Astrocyte (in vitro differentiated cells and primary cell): Measurements from ENCODE around the gene KIF3C. TPM values are rescaled to one million over a fixed set of nuclear protein-coding genes. Genes with fewer than 3 reads are reported as not detected.

ENCODE experiments used
- DNase-seq: peaks from one replicate; pipeline ENCODE4 v3.0.0-alpha.2; 2010; ENCODE audit warnings: low read depth
- FAIRE-seq: peaks from 2 replicates; lab custom pipeline; 2011; peaks lifted over from hg19 to GRCh38; lab: Jason Lieb, UNC
- H2AFZ ChIP-seq: 2 replicates; pipeline ENCODE4 v1.6.0; 2012; ENCODE audit warnings: low read depth, low read length, inconsistent platforms
- H3K27ac ChIP-seq: 2 replicates; pipeline ENCODE4 v1.5.1; 2011; ENCODE audit warnings: low read depth, low read length, inconsistent platforms
- H3K27me3 ChIP-seq: 2 replicates; pipeline ENCODE4 v1.6.0; 2011; ENCODE audit warnings: low read length, inconsistent platforms; ENCODE audit not compliant: insufficient read depth
- H3K36me3 ChIP-seq: 2 replicates; pipeline ENCODE4 v1.5.1; 2011; ENCODE audit warnings: low read length, inconsistent platforms; ENCODE audit not compliant: insufficient read depth
- H3K4me1 ChIP-seq: 2 replicates; pipeline ENCODE4 v1.5.1; 2011; ENCODE audit warnings: low read length, inconsistent platforms; ENCODE audit not compliant: insufficient read depth
- H3K4me2 ChIP-seq: 2 replicates; pipeline ENCODE4 v1.6.0; 2012; ENCODE audit warnings: low read length, inconsistent platforms
- H3K4me3 ChIP-seq: 2 replicates; pipeline ENCODE4 v1.5.1; 2011; ENCODE audit warnings: low read depth, mild to moderate bottlenecking, low read length, inconsistent platforms; ENCODE audit not compliant: insufficient read depth
- H3K79me2 ChIP-seq: 2 replicates; pipeline ENCODE4 v1.6.0; 2012; ENCODE audit warnings: mild to moderate bottlenecking, low read length, inconsistent platforms; ENCODE audit not compliant: insufficient read depth
- H3K9ac ChIP-seq: 2 replicates; pipeline ENCODE4 v1.6.0; 2012; ENCODE audit warnings: mild to moderate bottlenecking, low read length, inconsistent platforms
- H3K9me3 ChIP-seq: 2 replicates; pipeline ENCODE4 v1.5.1; 2012; ENCODE audit warnings: low read depth, mild to moderate bottlenecking, low read length, inconsistent platforms; ENCODE audit not compliant: insufficient read depth
- H4K20me1 ChIP-seq: 2 replicates; pipeline ENCODE4 v1.6.0; 2012; ENCODE audit warnings: low read length, inconsistent platforms; ENCODE audit not compliant: insufficient read depth
- H3K27ac Mint-ChIP-seq: one replicate; pipeline ENCODE4 v1.8.0; 2021; ENCODE audit warnings: mild to moderate bottlenecking, mixed read lengths; ENCODE audit not compliant: unreplicated experiment
- H3K27me3 Mint-ChIP-seq: one replicate; pipeline ENCODE4 v1.8.0; 2021; ENCODE audit warnings: low read depth, mixed read lengths; ENCODE audit not compliant: unreplicated experiment
- H3K36me3 Mint-ChIP-seq: one replicate; pipeline ENCODE4 v1.8.0; 2021; ENCODE audit warnings: low read depth, mixed read lengths; ENCODE audit not compliant: unreplicated experiment
- H3K4me1 Mint-ChIP-seq: one replicate; pipeline ENCODE4 v1.8.0; 2021; ENCODE audit warnings: low read depth, mixed read lengths; ENCODE audit not compliant: unreplicated experiment
- H3K4me3 Mint-ChIP-seq: one replicate; pipeline ENCODE4 v1.8.0; 2021; ENCODE audit warnings: mild to moderate bottlenecking, moderate library complexity, mixed read lengths; ENCODE audit not compliant: unreplicated experiment
- H3K9me3 Mint-ChIP-seq: one replicate; pipeline ENCODE4 v1.8.0; 2021; ENCODE audit warnings: mild to moderate bottlenecking, mixed read lengths; ENCODE audit not compliant: unreplicated experiment
- EZH2 ChIP-seq: IDR thresholded peaks from 2 replicates; pipeline ENCODE4 v1.6.1; 2012; ENCODE audit warnings: mild to moderate bottlenecking, low read length, inconsistent platforms; ENCODE audit not compliant: insufficient read depth
- total RNA-seq: library from RNA; stranded (reverse); gene quantifications from 2 replicates; pipeline ENCODE4 v1.2.1, GENCODE V29; 2021
- TF ChIP-seq, protein P1 (sequence below): IDR thresholded peaks from 2 replicates; pipeline ENCODE4 v1.5.1; 2011; ENCODE audit warnings: low read depth, mild to moderate bottlenecking, inconsistent platforms, low read length, moderate library complexity; ENCODE audit not compliant: insufficient read depth

KIF3C gene
- total RNA-seq, 1 donor from 2014 or later, result 38.7 TPM

- DNase-seq (no peak), FAIRE-seq (no peak)
- H3K4me3 ChIP-seq, result no peak overlapping the region
- H2AFZ ChIP-seq, result no peak overlapping the region
- TF ChIP-seq, protein P1, sequence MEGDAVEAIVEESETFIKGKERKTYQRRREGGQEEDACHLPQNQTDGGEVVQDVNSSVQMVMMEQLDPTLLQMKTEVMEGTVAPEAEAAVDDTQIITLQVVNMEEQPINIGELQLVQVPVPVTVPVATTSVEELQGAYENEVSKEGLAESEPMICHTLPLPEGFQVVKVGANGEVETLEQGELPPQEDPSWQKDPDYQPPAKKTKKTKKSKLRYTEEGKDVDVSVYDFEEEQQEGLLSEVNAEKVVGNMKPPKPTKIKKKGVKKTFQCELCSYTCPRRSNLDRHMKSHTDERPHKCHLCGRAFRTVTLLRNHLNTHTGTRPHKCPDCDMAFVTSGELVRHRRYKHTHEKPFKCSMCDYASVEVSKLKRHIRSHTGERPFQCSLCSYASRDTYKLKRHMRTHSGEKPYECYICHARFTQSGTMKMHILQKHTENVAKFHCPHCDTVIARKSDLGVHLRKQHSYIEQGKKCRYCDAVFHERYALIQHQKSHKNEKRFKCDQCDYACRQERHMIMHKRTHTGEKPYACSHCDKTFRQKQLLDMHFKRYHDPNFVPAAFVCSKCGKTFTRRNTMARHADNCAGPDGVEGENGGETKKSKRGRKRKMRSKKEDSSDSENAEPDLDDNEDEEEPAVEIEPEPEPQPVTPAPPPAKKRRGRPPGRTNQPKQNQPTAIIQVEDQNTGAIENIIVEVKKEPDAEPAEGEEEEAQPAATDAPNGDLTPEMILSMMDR, result no peak
- H3K9me3 Mint-ChIP-seq, result no peaks in the 10 kb centered on the region
- H3K4me3 Mint-ChIP-seq, result no peak overlapping the region
- H3K27me3 ChIP-seq, result no peaks in the 10 kb centered on the region
- H3K27me3 Mint-ChIP-seq, result no peaks in the 10 kb centered on the region
- no peak overlapping the region for H3K27ac ChIP-seq
- H4K20me1 ChIP-seq, result no peaks in the 10 kb centered on the region
- H3K9me3 ChIP-seq, result peaks cover 3% of the 10 kb centered on the region
- no peaks in the 10 kb centered on the region for H3K79me2 ChIP-seq
- no peaks in the 10 kb centered on the region for H3K36me3 Mint-ChIP-seq
- H3K4me1 Mint-ChIP-seq, result no peaks in the 10 kb centered on the region
- no peaks in the 10 kb centered on the region for H3K4me1 ChIP-seq
- H3K27ac Mint-ChIP-seq, result no peak overlapping the region
- H3K36me3 ChIP-seq, result no peaks in the 10 kb centered on the region
- H3K9ac ChIP-seq, result no peak overlapping the region
- H3K4me2 ChIP-seq, result no peak overlapping the region
Observed at GRCh38 chr2:26024260-26024659, 42.0 kb upstream of the KIF3C start.

- no peak overlapping the region for H3K27ac ChIP-seq
- Mint-ChIP-seq H3K4me1 (peaks cover 22% of the 10 kb centered on the region), H3K27me3 (no peaks in the 10 kb centered on the region), H3K9me3 (no peaks in the 10 kb centered on the region), H3K27ac (no peak overlapping the region), H3K36me3 (no peaks in the 10 kb centered on the region), H3K4me3 (no peak overlapping the region)
- H2AFZ ChIP-seq, result no peak overlapping the region
- DNase-seq (no peak), FAIRE-seq (no peak)
- no peak overlapping the region for H3K4me2 ChIP-seq
- no peaks in the 10 kb centered on the region for H4K20me1 ChIP-seq
- no peak overlapping the region for H3K9ac ChIP-seq
- TF ChIP-seq, protein P1, result no peak
- no peak for TF ChIP-seq EZH2
- no peaks in the 10 kb centered on the region for H3K79me2 ChIP-seq
- H3K4me3 ChIP-seq, result no peak overlapping the region
- no peaks in the 10 kb centered on the region for H3K9me3 ChIP-seq
- H3K36me3 ChIP-seq, result no peaks in the 10 kb centered on the region
- H3K4me1 ChIP-seq, result peaks cover 12% of the 10 kb centered on the region
- no peaks in the 10 kb centered on the region for H3K27me3 ChIP-seq
Observed at GRCh38 chr2:26020231-26020640, 37.9 kb upstream of the KIF3C start.

GRCh38 chr2:26018184-26019055, 36.1 kb upstream of the KIF3C start:
- H3K4me1 Mint-ChIP-seq, result peaks cover 23% of the 10 kb centered on the region
- no peaks in the 10 kb centered on the region for H3K36me3 Mint-ChIP-seq
- no peaks in the 10 kb centered on the region for H4K20me1 ChIP-seq
- H3K9me3 ChIP-seq, result no peaks in the 10 kb centered on the region
- no peaks in the 10 kb centered on the region for H3K27me3 ChIP-seq
- H3K4me3 Mint-ChIP-seq, result peak overlapping the region; percentile 6
- peaks cover 12% of the 10 kb centered on the region for H3K4me1 ChIP-seq
- TF ChIP-seq EZH2, result no peak
- TF ChIP-seq, protein P1, result no peak
- no peak overlapping the region for H3K4me3 ChIP-seq
- no peak overlapping the region for H2AFZ ChIP-seq
- no peaks in the 10 kb centered on the region for H3K36me3 ChIP-seq
- no peaks in the 10 kb centered on the region for H3K9me3 Mint-ChIP-seq
- peak overlapping the region; percentile 92 for H3K27ac Mint-ChIP-seq
- peak overlapping the region; percentile 48 for H3K27ac ChIP-seq
- H3K27me3 Mint-ChIP-seq, result no peaks in the 10 kb centered on the region
- H3K4me2 ChIP-seq, result peak overlapping the region; percentile 69
- FAIRE-seq (peak; percentile 9), DNase-seq (peak; percentile 82)
- no peaks in the 10 kb centered on the region for H3K79me2 ChIP-seq
- H3K9ac ChIP-seq, result no peak overlapping the region
